Liver (tissue), 3 donors: Measurements from ENCODE around the gene COG4.

Experiments used
- CTCF ChIP-seq: fragments of 150-350 bp; IDR thresholded peaks from 2 replicates; pipeline ENCODE4 v1.5.1; 2017; ENCODE audit warnings: improper control_type of control experiment, low read depth, low read length; ENCODE audit not compliant: missing input control
- GABPA ChIP-seq, 2 donors: IDR thresholded peaks in 1 of 2; conservative IDR thresholded peaks in 1 of 2; 2 replicates each; pipeline ENCODE4 v1.6.1; 2016; ENCODE audit warnings: antibody characterized with exemption in 2 of 2, mild to moderate bottlenecking in 1 of 2, moderate library complexity in 1 of 2
- MAX ChIP-seq: IDR thresholded peaks from 2 replicates; pipeline ENCODE4 v1.6.1; 2016; ENCODE audit warnings: antibody characterized with exemption
- RAD21 ChIP-seq, 2 donors: IDR thresholded peaks; 2 replicates each; pipeline ENCODE4 v1.6.1; 2016; ENCODE audit warnings: antibody characterized with exemption in 2 of 2, mild to moderate bottlenecking in 2 of 2
- REST ChIP-seq: IDR thresholded peaks from 2 replicates; pipeline ENCODE4 v1.6.1; 2016; ENCODE audit warnings: antibody characterized with exemption, mild to moderate bottlenecking
- RXRA ChIP-seq, 2 donors: IDR thresholded peaks; 2 replicates each; pipeline ENCODE4 v1.6.1; 2017 to 2018; ENCODE audit warnings: antibody characterized with exemption in 2 of 2, mild to moderate bottlenecking in 1 of 2
- ZBTB33 ChIP-seq: IDR thresholded peaks from 2 replicates; pipeline ENCODE4 v1.6.1; 2016; ENCODE audit warnings: antibody characterized with exemption
- donor health status: healthy.
- donor health status: healthy.

- no peak for TF ChIP-seq RAD21 (IDR thresholded peaks at IDR 0.05)
- TF ChIP-seq CTCF: no peak
- no peak for TF ChIP-seq MAX
- no peak for TF ChIP-seq GABPA (IDR thresholded peaks at IDR 0.05 in 1 of 2, conservative IDR thresholded peaks at IDR 0.05 in 1 of 2)
- TF ChIP-seq REST: no peak
- TF ChIP-seq RXRA (IDR thresholded peaks at IDR 0.05): no peak
- no peak for TF ChIP-seq ZBTB33
These were observed 33.1 kb downstream of the COG4 start for GRCh38 chr16:70490261-70490660.
